Subcutaneous abdominal adipose tissue (tissue), 5 donors: ENCODE data around the gene FAM229B.

Experiments used
- H3K27ac ChIP-seq: one replicate; pipeline ENCODE4 v1.7.0; 2013; ENCODE audit warnings: low read depth, mild to moderate bottlenecking, inconsistent platforms, low read length, moderate library complexity
- H3K27me3 ChIP-seq, 5 donors: one replicate each; pipeline ENCODE4 v1.7.0; 2013; ENCODE audit warnings: low read length in 5 of 5, inconsistent platforms in 1 of 5; ENCODE audit not compliant: control insufficient read depth in 5 of 5, insufficient read depth in 4 of 5
- H3K36me3 ChIP-seq, 5 donors: one replicate each; pipeline ENCODE4 v1.7.0; 2013; ENCODE audit warnings: low read length in 5 of 5; ENCODE audit not compliant: control insufficient read depth in 5 of 5, insufficient read depth in 5 of 5
- H3K4me1 ChIP-seq, 5 donors: one replicate each; pipeline ENCODE4 v1.7.0; 2013; ENCODE audit warnings: low read length in 5 of 5, mild to moderate bottlenecking in 3 of 5, moderate library complexity in 1 of 5; ENCODE audit not compliant: control insufficient read depth in 5 of 5, insufficient read depth in 5 of 5
- H3K4me3 ChIP-seq, 5 donors: one replicate each; pipeline ENCODE4 v1.7.0; 2013; ENCODE audit warnings: low read length in 5 of 5, low read depth in 1 of 5
- H3K9ac ChIP-seq, 5 donors: one replicate each; pipeline ENCODE4 v1.7.0; 2013; ENCODE audit warnings: low read length in 5 of 5, mild to moderate bottlenecking in 4 of 5, moderate library complexity in 3 of 5
- H3K9me3 ChIP-seq, 5 donors: one replicate each; pipeline ENCODE4 v1.7.0; 2013; ENCODE audit warnings: low read length in 5 of 5; ENCODE audit not compliant: control insufficient read depth in 5 of 5
- donor health status: healthy.
- donor health status: healthy.
- donor health status: healthy.
- donor health status: healthy.
- donor health status: healthy.

The FAM229B gene

DNA sequence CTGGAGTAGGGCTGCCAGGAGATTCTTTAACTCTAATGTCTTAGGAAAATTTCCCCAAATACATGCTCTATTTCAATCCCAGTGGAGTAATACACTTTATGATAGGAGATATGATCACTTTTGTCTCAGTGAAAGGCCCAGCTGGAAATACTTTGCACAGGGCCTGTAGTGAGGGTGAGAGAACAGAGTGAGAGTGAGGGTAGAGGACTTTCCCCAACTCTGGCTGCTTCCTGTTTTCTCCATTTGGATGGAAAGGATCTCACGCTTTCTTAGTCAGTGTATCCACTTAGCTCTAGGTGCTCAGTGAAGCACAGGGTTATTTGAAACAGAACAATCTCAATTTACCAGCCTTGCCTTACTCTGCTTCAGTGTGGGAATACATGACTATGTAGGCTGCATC, 36.6 kb downstream of the FAM229B start:
- no peaks in the 10 kb centered on the region for H3K9me3 ChIP-seq
- H3K9ac ChIP-seq, result peak overlapping the region in 1 of 5 donors; percentile 20
- peaks cover 78 to 98% (median 87%) of the 10 kb centered on the region in 5 donors for H3K36me3 ChIP-seq
- H3K27ac ChIP-seq, result no peak overlapping the region
- no peak overlapping the region for H3K4me3 ChIP-seq
- peaks cover 0 to 3% (median 3%) of the 10 kb centered on the region in 5 donors for H3K4me1 ChIP-seq
- no peaks in the 10 kb centered on the region for H3K27me3 ChIP-seq

DNA sequence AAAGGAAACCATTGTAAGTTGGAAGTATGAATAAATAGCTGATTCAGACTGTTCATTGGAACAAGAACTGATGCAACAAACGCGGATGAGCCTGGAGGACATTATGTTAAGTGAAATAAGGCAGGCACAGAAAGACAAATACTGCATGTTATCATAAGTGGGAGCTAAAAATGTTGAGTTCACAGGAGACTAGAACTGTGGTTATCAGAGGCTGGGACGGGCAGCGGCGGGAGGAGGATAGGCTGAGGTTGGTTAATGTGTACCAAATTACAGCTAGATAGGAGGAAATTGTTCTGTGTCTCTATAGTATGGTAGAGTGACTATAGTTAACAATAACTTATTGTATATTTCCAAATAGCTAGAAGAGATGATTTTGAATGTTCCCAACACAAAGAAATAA, 40.8 kb downstream of the FAM229B start:
- Histone ChIP-seq H3K36me3 (peaks cover 85 to 98% (median 92%) of the 10 kb centered on the region in 5 donors), H3K27ac (no peak overlapping the region), H3K9ac (no peak overlapping the region), H3K27me3 (no peaks in the 10 kb centered on the region), H3K9me3 (no peaks in the 10 kb centered on the region), H3K4me3 (no peak overlapping the region), H3K4me1 (peaks cover 0 to 3% (median 3%) of the 10 kb centered on the region in 5 donors)

DNA sequence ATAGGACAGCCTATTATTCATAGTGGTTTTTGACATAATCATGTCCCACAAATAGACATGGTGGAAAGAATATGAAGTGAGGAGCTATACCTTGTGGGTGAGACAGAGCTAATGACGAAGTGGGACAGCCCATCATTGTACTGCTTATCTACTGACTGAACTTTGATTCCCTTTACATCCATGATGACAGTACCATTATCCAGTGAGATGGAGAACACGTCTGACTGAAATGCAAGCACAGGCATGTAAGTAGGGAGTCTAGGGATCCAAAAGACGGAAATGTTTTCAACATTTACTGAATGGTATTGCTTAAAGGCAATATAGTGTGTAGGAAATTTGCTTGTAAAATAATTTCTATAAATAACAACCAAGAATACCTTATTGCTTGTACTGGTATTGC, 43.5 kb downstream of the FAM229B start:
- H3K27ac ChIP-seq, result no peak overlapping the region
- no peaks in the 10 kb centered on the region for H3K9me3 ChIP-seq
- peaks cover 97 to 100% (median 97%) of the 10 kb centered on the region in 5 donors for H3K36me3 ChIP-seq
- no peak overlapping the region for H3K4me3 ChIP-seq
- no peak overlapping the region for H3K9ac ChIP-seq
- peaks cover 0 to 3% (median 0%) of the 10 kb centered on the region in 5 donors for H3K4me1 ChIP-seq
- H3K27me3 ChIP-seq, result no peaks in the 10 kb centered on the region

DNA sequence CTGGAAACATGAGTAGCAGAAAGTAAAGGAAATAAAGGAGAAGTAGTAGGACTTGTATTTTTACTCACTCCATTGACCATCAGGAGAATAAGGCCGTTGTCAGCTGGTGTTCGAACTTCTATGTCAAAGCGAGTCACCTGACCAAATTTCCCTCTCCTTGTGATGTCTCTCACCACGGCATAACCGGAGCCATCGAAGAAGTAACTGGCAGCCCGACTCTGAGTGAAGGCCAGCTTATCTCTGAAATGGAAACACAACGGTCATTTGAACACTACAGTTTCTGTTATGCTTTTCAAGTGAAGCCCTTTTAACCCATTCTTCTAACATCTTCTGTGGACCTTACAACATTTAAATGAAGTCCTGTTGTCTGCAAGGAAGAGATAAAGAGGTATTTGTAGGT, 51.7 kb downstream of the FAM229B start:
- Histone ChIP-seq H3K9me3 (no peaks in the 10 kb centered on the region), H3K4me1 (peaks cover 0 to 3% (median 0%) of the 10 kb centered on the region in 5 donors), H3K9ac (no peak overlapping the region), H3K27me3 (no peaks in the 10 kb centered on the region), H3K36me3 (peaks cover 90 to 98% (median 92%) of the 10 kb centered on the region in 5 donors), H3K4me3 (no peak overlapping the region), H3K27ac (peak overlapping the region; percentile 15)

DNA sequence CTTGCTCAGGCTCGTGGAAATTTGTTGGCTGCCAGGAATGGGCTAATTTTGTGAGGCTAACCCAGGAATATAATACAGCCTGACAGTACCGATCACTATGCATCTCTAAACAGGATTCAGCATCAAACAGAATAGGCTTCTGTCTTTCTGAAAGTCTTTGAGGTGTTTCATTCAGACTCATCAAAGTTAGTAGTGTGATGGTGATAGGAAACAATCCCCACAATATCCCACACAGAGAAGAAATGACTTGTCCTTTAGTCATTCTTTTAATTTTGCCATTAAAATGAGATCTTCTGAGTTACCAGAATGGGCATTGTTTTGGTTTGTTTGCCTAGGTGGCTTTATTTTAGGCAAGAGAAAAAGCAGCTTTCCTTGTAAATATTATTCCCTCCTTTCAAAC, 54.3 kb downstream of the FAM229B start:
- peaks cover 0 to 9% (median 2%) of the 10 kb centered on the region in 5 donors for H3K4me1 ChIP-seq
- H3K4me3 ChIP-seq, result no peak overlapping the region
- no peak overlapping the region for H3K9ac ChIP-seq
- H3K27ac ChIP-seq, result peak overlapping the region; percentile 59
- no peaks in the 10 kb centered on the region for H3K27me3 ChIP-seq
- H3K36me3 ChIP-seq, result peaks cover 77 to 98% (median 92%) of the 10 kb centered on the region in 5 donors
- no peaks in the 10 kb centered on the region for H3K9me3 ChIP-seq

DNA sequence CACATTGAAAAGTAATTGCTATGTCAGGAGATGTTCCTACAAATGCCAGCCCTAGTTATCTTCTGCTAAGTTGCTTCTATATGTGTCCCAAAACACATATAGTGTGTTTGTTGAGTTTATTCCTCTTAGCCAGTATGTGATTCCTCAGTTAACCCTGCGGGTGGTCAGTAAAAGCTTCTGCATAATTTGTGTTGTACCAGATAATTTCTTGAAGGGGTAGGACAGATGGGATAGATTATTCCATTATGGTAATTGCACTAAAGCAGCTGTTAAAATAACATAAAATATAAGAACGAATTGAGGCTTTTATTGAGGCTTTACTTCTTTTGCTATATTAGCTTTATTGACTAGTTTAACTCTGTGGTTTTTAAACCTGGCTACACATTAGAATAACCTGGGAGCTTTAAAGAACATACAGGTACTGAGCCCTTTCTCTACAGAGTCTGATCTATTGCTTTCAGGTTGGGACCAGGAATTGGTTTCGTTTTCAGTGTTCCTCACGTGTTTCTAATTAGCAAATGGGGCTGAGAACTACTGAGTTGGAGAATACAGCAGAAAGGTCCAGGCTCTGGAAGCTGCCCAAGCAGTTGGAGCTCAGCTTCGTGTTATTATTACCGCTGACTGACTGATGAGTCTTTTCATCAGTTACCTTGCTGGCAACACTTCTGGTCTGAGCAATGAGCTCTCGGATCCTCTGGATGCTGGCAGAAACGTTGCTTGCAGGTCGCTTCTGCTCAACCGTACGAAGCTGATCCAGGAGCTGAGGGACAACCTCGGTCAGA, 56.9 kb downstream of the FAM229B start:
- H3K4me3 ChIP-seq, result no peak overlapping the region
- peaks cover 69 to 95% (median 87%) of the 10 kb centered on the region in 5 donors for H3K36me3 ChIP-seq
- H3K9me3 ChIP-seq, result no peaks in the 10 kb centered on the region
- H3K27ac ChIP-seq, result peak overlapping the region; percentile 34
- H3K27me3 ChIP-seq, result no peaks in the 10 kb centered on the region
- peaks cover 0 to 9% (median 2%) of the 10 kb centered on the region in 5 donors for H3K4me1 ChIP-seq
- H3K9ac ChIP-seq, result no peak overlapping the region

DNA sequence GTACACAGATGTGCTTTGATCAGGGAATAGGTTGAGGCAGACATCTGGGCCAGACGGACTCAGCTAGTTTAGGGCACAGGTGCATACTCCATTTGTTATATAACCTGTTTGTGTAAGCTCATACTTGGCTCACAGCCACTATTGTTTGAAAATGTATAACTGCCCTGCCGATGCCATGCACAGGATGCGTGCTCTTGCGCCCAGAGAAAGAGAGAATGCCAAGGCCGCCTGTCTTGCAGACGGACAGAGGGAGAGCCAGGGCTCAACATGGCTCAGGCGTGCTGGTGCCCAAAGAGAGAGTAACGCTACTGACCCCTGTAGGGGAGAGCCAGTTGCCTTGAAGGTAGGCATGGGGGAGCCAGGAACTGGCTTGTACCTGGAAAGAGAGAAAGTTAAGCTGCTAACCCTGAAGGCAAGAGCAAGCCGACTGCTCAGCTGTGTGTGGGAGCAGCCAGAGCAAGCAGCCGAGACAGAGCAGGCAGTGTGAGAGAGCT, 57.7 kb downstream of the FAM229B start:
- H3K4me3 ChIP-seq, result no peak overlapping the region
- H3K36me3 ChIP-seq, result peaks cover 67 to 95% (median 85%) of the 10 kb centered on the region in 5 donors
- peaks cover 0 to 14% (median 4%) of the 10 kb centered on the region in 5 donors for H3K4me1 ChIP-seq
- H3K9me3 ChIP-seq, result no peaks in the 10 kb centered on the region
- no peaks in the 10 kb centered on the region for H3K27me3 ChIP-seq
- H3K9ac ChIP-seq, result no peak overlapping the region
- peak overlapping the region; percentile 34 for H3K27ac ChIP-seq

DNA sequence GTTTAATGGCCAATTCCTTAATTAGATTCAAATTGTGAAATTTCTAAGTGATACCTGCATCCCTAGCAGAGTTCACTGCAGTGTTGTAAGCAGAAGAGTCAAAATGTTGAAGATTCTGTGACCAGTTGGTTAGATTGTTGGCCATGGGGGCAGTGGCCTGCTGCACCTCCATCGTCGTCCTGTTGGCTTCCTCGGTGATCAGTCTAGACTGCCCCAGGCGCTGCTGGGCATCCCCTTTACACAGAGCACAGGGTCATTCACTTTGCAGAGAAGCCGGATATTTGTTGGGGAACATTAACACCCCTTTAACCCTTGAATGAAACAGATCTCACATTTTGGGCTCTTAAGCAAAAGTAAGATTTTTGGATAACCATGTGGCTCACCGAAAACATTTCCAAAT, 60.7 kb downstream of the FAM229B start:
- Histone ChIP-seq H3K9me3 (no peaks in the 10 kb centered on the region), H3K27me3 (no peaks in the 10 kb centered on the region), H3K4me1 (peaks cover 0 to 19% (median 4%) of the 10 kb centered on the region in 5 donors), H3K9ac (peak overlapping the region in 1 of 5 donors; percentile 40), H3K36me3 (peaks cover 64 to 88% (median 73%) of the 10 kb centered on the region in 5 donors), H3K27ac (peak overlapping the region; percentile 6), H3K4me3 (no peak overlapping the region)

DNA sequence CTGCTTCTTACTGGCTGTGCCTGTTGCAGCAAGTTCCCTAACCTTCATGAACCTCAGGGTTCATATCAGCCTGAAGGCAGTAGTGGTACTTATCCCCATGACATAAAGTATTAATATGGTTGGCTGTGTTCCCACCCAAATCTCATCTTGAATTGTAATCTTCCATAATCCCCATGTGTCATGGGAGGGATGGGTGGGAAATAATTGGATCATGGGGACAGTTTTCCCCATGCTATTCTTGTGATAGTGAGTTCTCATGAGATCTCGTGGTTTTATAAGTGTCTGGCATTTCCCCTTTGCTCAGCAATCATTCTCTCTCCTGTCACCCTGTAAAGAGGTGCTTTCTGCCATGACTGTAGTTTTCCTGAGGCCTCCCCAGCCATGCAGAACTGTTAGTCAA, 61.8 kb downstream of the FAM229B start:
- Histone ChIP-seq H3K4me3 (no peak overlapping the region), H3K27ac (peak overlapping the region; percentile 44), H3K36me3 (peaks cover 67 to 86% (median 68%) of the 10 kb centered on the region in 5 donors), H3K27me3 (no peaks in the 10 kb centered on the region), H3K9ac (no peak overlapping the region), H3K9me3 (no peaks in the 10 kb centered on the region), H3K4me1 (peaks cover 0 to 19% (median 4%) of the 10 kb centered on the region in 5 donors)

DNA sequence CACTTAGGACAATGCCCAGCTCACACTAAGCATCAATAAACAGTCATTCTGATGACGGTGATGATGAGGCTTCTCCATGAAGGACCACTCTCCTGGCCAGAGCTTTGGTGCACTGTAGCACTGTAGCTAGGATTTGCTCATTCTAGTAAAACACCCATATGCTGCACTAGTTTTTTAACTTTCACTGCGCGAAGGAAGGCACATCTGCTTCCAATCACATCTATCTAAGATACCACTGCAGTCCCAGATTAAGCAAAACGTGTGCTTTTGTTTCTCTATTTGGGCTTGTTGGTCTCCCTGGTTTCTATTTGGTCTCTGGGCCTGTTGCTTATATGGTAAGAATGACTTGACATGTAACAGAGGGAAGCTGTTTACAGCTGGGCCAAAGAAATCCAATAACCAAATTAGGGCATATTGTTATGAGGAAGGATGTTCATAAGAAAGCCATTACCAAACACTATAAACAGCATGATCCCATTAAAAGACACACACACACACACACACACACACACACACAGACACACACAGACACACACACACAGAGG, 62.4 kb downstream of the FAM229B start:
- peak overlapping the region; percentile 44 for H3K27ac ChIP-seq
- H3K36me3 ChIP-seq, result peaks cover 68 to 86% (median 69%) of the 10 kb centered on the region in 5 donors
- no peaks in the 10 kb centered on the region for H3K9me3 ChIP-seq
- H3K4me3 ChIP-seq, result no peak overlapping the region
- no peaks in the 10 kb centered on the region for H3K27me3 ChIP-seq
- H3K9ac ChIP-seq, result no peak overlapping the region
- H3K4me1 ChIP-seq, result peaks cover 0 to 17% (median 4%) of the 10 kb centered on the region in 5 donors
